Activated CD8-positive, alpha-beta memory T cell treated with anti-CD3 and anti-CD28 coated beads, Interleukin-2, amount 50 U/mL, for 4 hours (primary cell): Measurements from ENCODE around the gene MRPL34.
A peak's percentile ranks its signal among the peaks of the same experiment; 100 is the strongest.

Experiments
- DNase-seq: peaks from one replicate; pipeline ENCODE4 v3.0.0-alpha.2; 2020

The MRPL34 gene

DNA sequence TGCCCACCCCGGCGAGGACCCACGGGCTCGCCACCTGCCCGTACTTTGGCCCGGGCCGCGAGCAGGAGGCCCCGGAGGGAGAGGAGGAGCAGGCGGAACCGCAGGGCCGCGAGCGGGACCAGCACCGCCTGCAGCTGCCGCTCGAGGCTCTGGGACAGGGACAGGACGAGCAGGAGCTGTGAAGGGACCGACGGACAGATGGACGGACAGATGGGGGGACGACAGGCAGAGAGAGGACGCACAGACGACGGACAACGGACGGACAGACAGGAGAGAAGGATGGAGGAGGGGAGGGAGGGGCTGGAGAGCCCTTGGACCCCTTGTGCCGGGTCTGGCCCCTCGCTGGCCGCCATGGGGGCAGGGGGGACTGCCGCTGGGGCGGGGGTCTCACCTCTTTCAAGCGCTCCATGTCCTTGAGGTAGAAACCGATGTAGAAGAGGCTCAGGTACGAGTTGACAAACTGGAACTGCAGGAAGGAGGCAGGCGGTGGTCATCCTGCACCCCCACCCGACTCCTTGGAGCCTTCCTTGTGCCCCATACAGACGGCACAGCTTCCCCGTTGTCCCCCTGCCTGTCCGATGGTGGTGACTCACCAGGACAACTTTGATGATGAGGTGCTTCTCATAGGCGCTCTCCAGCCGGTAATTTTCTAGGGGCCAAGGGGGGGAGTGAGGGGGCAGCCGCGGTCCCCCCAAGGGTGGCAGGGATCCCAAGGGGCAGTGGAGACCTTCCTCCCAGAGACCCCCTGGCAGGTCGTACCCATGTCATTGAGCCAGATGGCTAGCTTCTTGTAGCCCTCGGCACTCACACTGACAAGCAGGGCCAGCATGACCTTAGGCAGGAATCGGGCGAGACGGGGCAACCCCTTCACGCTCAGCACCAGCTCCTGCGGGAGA, 23.9 kb downstream of the MRPL34 start:
- DNase-seq = no peak

- DNase-seq = no peak
Measured at GRCh38 chr19:17330262-17331044, 24.8 kb downstream of the MRPL34 start.

DNA sequence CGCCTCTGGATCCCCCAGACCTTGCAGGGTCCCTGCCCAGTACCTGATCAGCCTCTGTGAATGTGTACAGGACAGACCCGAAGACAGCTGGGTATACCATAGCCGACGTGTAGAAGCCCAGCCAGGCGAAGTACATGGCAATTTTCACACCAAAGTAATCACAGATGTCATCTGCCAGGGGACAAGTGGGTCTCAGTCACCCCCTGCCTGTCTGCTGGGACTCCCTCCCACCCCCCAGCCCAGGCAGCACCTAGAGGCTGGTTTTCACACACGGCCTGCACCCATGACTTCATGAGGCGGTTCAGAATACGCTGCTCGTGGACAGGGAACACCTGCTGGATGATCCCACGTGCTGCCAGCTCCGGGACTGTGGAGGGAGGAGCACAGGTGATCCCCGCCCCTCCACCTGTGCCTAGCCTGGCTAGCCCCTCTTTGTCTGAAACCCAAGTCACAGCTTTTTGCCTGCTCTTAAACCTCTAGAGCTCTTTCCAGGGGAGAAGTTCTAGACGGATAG, 25.4 kb downstream of the MRPL34 start:
- no peak for DNase-seq

DNA sequence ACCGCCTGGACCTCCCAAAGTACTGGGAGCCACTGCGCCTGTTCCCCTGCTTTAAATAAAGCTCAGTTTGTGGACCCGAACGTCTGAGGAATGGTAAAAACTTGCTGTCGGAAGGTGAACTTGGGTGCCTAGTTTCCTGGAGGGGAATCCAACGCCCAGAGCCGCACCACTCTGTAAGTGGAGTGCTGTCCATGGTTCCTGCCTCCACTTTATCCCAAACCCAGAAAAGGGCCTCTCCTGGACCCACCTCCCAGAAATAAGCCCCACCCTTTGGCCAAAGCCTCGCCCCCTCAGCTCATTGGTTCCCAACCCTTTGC, 26.6 kb downstream of the MRPL34 start:
- DNase-seq = no peak

DNA sequence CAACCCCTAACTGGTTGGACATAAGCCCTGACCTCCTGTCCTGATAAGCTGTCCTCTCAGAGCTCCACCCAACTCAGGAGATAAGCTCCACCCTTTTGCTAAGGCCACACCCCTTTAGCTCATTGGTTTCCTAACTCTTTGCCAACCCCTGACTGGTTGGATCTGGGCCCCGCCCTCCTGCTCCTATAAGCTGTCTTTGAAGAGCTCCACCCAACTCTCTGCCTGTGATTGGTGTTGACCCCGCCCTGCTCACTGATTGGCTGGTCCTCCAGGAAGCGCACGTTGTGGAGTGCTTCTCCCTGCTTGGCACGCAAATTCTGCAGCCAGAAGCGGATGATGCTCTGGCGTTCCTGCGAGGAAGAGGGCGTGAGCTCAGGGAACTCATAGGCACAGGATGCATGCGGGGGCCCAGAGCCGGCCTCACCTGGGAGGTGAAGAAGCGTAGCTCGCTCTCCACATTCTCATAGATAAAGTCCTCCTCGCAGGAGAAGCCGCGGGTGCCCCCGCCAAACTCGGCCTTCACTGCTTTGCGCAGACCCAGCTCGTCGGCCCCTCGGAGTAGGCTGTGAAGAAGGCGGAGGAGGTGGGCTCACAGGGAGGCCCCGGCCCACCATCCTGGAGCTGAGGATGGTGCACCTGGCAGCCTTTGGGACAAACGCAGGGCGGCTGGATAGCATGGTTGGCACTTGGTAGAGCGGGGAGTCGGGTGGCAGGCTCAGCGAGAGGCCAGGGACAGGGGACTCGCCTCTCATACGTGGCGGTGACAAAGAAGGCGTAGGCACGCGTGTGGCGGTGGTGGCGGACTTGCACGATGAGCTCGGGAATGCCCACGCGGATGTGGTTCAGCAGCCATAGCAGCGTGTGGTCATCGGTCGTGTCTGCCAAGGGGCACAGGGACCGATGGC, 27.3 kb downstream of the MRPL34 start:
- DNase-seq = no peak

- peak; percentile 78 for DNase-seq
Measured at GRCh38 chr19:17333611-17334413, 28.1 kb downstream of the MRPL34 start.

DNA sequence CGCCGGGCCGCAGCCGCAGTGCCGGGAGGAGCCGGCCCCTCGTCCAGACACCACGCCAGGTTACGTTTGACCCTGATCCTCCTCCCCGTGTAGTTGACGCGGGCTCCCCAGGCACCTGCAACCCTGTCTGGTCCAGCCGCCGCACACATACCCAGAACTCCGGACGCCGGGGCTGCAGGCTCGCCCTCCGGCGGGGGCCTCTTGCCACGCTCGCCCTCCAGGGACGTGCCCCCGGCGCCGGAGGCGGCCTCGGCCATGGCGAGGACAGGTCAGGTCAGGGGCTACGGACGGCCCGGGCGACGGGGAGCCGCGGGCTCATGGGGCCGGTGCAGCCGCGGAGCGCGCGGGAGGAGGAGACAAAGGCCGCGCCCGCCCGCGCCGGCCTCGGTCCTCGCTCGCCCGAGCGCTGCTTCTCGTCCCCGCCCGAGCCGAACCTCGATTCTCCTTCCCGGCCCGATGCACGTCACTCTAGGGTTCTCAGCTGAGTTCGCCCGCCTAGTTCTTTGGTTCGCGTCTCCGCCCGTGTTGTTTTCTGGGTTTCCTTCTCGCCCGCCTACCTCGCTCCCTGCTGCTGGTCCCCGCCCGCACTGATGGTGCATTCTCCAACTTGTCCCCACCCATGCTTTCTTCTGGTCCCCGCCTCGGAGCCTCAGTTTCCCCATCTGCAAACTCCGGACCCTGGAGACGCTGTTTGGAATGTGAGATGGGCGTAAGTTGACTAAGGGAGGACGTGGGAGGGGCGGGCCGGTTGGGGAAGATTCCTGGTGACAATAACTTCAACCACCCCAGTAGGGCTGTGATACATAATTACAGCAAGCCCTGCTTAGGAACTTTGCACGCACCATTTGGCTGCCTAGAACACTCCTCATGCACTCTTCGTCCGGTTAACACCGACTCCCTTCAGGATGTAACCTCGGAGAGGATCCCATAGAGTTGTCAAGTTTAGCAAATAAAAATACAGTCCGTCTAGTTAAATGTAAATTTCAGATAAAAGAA, 29.0 kb downstream of the MRPL34 start, which contains the start of gene ANO8:
TSS of gene ANO8 (minus strand) at position 442 of the 996 bp plus-strand sequence. CDS start at position 257, 185 bp downstream.
- peak; percentile 96 for DNase-seq

DNA sequence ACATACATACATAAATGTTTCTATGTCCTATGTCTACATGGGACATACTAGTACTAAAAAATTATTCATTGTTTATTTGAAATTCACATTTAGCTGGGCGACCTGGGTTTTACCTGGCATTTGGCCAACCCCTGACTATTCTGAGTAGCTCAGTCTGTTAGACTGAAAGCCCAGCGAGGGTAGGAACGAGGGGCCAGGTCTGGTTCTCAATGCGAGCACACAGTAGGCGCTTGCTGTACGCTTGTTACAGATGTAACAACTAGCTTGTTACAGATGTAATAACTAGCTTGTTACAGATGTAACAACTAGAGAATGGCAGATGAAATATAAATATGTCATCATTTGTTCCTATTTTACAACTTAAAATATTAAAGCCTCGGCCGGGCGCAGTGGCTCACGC, 29.9 kb downstream of the MRPL34 start:
- no peak for DNase-seq

DNA sequence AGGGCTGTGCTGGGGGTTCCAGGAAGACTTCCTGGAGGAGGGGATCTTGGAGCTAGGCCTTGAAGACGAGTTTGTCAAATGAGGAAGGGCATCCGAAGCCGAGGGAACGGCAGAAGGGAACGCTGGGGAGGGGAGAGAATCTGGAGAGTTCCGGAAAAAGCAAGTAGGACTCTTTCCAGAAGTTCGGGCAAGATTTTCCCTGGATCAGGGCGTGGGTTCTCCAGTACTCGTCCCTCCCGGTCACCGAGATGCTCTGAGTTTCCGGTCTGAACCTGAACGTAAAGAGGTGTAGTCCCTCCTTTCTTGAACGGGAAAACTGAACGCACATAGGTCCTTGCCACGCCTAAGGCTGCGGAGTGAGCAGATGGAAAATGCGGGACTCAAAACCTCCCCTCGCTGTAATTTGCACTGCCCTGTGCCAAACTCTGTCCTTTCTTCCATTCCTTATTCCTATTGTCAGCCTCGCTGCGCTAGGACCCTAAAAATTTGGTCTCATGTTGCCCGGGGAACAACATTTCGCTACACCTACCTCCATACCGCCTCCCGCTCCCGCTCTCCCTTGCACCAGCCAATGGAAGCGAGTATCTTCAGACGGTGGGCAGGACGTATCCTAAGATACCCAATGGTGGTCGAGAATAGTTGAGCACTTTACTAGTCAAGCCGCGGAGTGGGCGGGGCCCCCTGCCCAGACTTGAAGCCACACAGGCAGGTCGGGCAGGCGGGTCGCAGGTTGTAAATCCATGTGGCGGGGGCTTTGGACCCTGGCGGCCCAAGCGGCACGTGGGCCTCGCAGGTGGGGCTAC, 31.4 kb downstream of the MRPL34 start, which contains the start of gene GTPBP3:
TSS of gene GTPBP3 (plus strand) at position 682 of the 803 bp plus-strand sequence. CDS start at position 741, 59 bp downstream.
- peak; percentile 96 for DNase-seq

- peak; percentile 38 for DNase-seq
Measured at GRCh38 chr19:17337675-17338432, 32.2 kb downstream of the MRPL34 start.

DNA sequence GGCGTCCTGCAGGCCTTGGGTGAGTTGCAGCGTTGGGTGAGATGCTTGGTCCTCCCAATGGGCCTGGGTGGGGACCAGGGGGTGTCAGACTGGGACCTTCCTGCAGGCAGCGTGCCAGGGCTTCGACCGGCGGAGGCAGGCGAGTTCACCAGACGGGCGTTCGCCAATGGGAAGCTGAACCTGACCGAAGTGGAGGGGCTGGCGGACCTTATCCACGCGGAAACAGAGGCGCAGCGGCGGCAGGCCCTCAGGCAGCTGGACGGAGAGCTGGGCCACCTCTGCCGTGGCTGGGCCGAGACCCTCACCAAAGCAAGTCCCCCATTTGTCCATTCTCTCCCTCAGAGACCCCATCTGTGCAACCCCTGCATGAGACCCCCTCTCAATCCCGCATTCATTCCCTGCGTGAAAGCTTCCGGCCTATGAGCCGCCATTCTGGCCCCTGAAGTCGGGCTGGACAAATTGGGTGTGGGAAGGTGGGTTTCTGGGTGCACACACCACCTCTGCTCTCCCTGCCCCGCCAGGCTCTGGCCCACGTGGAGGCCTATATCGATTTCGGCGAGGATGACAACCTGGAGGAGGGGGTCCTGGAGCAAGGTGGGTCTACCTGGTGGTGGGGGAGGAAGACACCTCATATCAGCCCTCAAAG, 32.9 kb downstream of the MRPL34 start:
- no peak for DNase-seq

DNA sequence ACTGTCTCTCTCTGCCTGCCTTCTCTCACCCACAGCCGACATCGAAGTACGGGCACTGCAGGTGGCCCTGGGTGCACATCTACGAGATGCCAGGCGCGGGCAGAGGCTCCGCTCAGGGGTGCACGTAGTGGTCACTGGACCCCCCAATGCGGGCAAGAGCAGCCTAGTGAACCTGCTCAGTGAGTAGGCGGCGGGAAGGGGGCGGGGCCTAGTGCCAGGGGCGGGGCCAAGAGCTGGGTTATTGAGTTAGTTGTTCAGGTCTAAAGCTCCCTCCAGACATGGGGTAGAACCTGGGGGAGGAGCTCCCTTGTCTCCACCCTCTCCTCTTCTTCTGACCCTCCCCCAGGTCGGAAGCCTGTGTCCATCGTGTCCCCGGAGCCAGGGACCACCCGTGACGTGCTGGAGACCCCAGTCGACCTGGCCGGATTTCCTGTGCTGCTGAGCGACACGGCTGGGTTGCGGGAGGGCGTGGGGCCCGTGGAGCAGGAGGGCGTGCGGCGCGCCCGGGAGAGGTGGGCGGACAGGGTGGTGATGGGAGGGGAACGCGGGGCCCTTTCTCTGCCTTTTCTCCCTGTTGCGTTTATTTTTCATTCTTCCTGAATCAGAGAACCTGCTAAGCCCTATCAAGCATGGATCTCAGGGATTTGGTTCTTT, 33.5 kb downstream of the MRPL34 start:
- no peak for DNase-seq

- no peak for DNase-seq
Measured at GRCh38 chr19:17340302-17340870, 34.7 kb downstream of the MRPL34 start.

GRCh38 chr19:17340871-17341357, 35.2 kb downstream of the MRPL34 start:
- no peak for DNase-seq

- no peak for DNase-seq
Measured at GRCh38 chr19:17341386-17341785, 35.7 kb downstream of the MRPL34 start.

GRCh38 chr19:17341845-17342244, 36.2 kb downstream of the MRPL34 start:
- no peak for DNase-seq

DNA sequence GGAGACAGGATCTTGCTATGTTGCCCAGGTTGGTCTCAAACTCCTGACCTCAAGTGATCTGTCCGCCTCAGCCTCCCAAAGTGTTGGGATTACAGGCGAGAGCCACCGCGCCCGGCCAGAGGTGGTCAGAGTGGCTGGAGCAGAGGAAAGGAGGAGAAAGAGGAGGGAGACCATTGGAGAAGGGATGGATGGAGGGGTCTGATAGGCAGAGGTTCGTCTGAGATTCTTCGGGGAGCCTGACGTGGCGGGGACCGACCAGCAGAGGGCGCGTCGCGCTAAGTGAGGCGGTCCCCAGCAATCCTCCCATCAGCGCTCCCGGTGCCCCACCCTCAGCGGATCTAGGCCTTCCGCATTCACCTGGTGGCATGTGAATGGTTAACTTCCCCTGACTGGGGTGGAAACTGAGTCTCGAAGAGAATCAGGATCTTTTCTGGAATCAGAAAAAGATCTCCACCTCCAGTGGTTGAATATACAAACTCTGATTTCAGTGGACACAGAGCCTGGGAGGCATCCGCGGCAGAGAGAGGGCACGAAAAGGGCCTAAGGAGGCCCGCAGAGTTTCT, 40.5 kb downstream of the MRPL34 start:
- DNase-seq = peak; percentile 79
